ENCODE results near the gene CSE1L.

CSE1L gene

DNA sequence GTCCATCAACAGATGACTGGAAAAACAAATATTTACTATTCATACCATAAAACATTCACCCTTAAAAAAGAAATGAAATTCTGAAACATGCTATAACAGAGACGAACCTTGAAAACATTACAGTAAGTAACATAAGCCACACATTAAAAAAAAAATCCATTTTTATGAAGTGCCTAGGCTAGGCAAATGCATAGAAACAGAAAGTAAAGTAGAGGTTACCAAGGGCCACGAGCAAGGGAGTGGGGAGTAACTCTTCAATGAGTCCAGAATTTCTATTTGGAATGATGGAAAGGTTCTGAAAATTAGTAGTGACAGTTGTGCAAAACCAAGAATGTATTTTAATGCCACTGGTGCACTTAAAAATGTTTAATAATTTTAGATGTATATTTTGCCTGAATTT, 94.3 kb downstream of the CSE1L start:
- no peak for DNase-seq (ENCODE audit: low spot score)
- no peak for TF ChIP-seq CTCF (IDR thresholded peaks at IDR 0.05; ENCODE audit: borderline replicate concordance, control extremely low read depth, extremely low read depth, insufficient read depth, missing control alignments)
- in situ Hi-C loops (cut with MboI; ENCODE audit: low sequenced_read_pairs, unreplicated experiment) = no loop called here

GRCh38 chr20:49140834-49141233, 94.7 kb downstream of the CSE1L start:
- no peak for DNase-seq (ENCODE audit: low spot score)
- in situ Hi-C loops (cut with MboI; ENCODE audit: low sequenced_read_pairs, unreplicated experiment) = no loop called here
- no peak for TF ChIP-seq CTCF (IDR thresholded peaks at IDR 0.05; ENCODE audit: borderline replicate concordance, control extremely low read depth, extremely low read depth, insufficient read depth, missing control alignments)

All from GM13976 (cell line).